Measurements from ENCODE around the gene ADRA2C. TPM values are rescaled to one million over a fixed set of nuclear protein-coding genes. Genes with fewer than 3 reads are reported as not detected.
"Not testable (repeated sequence)": the region's sequence is repeated elsewhere in the genome, so short reads cannot be mapped to it uniquely, and the experiment has no call there.

The ADRA2C gene
- total RNA-seq, 2 experiments from 2014 or later, result not detected

- DNase-seq, result no peak
- no peak for ATAC-seq (ENCODE audit: low read depth)
- Mint-ChIP-seq H3K27me3 (no peaks in the 10 kb centered on the region), H3K27ac (no peak overlapping the region), H3K9me3 (no peaks in the 10 kb centered on the region), H3K4me3 (no peak overlapping the region), H3K4me1 (no peaks in the 10 kb centered on the region), H3K36me3 (no peaks in the 10 kb centered on the region)
- POLR2A ChIA-PET, result no interaction called here
These were observed 47.9 kb downstream of the ADRA2C start for GRCh38 chr4:3814053-3814570.

GRCh38 chr4:3814838-3815237, 48.7 kb downstream of the ADRA2C start:
- H3K36me3 Mint-ChIP-seq; H3K4me1 Mint-ChIP-seq; H3K4me3 Mint-ChIP-seq; H3K27me3 Mint-ChIP-seq; H3K9me3 Mint-ChIP-seq; POLR2A ChIA-PET; ATAC-seq (ENCODE audit: low read depth); DNase-seq; H3K27ac Mint-ChIP-seq: not testable (repeated sequence)

DNA sequence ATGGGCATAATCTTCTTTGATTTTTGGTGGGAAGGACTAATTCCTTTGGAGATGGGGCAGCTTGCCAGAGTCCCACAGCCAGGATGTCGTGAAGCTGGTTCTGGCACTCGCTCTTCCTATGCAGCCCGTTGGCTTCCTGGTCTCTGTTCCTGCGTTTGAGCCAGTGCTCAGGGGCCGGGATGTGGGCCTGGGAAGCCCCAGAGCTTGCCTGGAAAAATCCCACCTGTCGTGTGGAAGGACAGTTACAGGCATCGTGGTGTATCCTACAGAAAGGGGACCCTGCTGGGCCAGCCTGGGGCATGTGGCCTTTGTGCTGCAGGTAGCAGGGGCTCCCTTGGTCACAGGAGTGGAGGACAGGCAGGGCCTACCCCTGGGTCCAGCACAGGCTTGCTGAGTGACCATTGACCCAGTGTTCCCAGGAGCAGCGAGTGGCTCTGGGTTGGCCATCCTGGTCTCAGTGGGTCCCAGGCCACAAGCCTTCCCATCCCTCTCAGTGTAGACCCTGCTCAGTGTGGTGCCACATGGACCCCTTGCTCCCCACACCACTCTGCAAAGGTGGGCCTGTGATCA, 50.2 kb downstream of the ADRA2C start:
- no peak overlapping the region for H3K27ac Mint-ChIP-seq
- ATAC-seq (ENCODE audit: low read depth) (no peak), DNase-seq (no peak)
- H3K9me3 Mint-ChIP-seq, result no peaks in the 10 kb centered on the region
- H3K4me1 Mint-ChIP-seq, result no peaks in the 10 kb centered on the region
- H3K36me3 Mint-ChIP-seq, result no peaks in the 10 kb centered on the region
- H3K4me3 Mint-ChIP-seq, result no peak overlapping the region
- no peaks in the 10 kb centered on the region for H3K27me3 Mint-ChIP-seq
- POLR2A ChIA-PET, result no interaction called here

DNA sequence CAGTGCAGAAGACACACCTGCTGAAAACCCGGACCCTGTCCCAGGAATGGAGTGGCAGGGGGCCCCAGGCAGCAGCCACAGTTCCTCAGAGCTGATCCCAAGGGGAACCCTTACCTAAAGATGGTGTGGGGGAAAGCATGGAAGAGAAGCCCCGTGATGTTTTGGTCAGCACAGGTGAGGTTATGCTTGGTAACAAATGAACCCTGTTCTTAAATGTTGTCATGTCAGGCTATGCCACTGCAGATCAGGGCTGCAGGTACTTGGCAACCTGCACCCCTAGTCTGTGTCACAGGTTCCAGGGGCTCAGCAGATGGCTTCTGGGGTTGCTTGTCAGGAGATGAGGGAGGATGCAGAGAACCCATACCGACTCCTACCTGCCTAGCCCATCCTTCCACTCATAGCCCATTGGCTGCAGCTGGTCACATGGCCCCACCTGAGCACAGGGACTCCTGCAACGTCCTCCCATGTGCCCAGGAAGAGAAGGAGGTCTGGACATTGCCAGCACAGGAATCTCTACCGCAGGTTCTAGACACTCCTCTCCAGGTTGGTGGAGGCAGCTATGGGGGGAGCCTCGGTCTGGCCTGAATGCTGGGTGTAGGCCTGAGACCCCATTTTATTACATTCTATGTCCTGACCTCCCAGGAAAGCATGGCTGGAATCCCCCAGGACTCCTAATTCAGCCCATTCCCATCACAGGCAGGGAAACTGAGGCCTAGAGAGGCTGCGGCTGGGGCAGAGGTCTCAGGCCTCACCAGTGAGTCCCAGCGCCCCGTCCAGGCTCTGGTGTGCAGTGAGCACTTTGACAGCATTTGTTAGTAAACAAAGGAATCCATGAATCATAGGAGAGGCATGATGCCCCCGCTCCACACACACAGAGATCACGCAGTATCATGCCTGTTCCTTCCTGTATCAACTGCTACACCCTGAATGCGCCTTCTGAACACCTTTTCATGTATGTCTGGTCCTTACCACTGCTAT, 51.1 kb downstream of the ADRA2C start:
- Mint-ChIP-seq H3K4me1 (no peaks in the 10 kb centered on the region), H3K9me3 (no peaks in the 10 kb centered on the region), H3K4me3 (no peak overlapping the region), H3K36me3 (no peaks in the 10 kb centered on the region), H3K27me3 (no peaks in the 10 kb centered on the region), H3K27ac (no peak overlapping the region)
- POLR2A ChIA-PET, result no interaction called here
- ATAC-seq (ENCODE audit: low read depth) (no peak), DNase-seq (no peak)

Other genes starting within 250 kb of the ADRA2C start
- 10 to 100 TPM; 73.1 to 76.6 TPM for gene LRPAP1, start 234.0 kb upstream of the ADRA2C start, total RNA-seq